ENCODE results near the gene FXN.

DNA sequence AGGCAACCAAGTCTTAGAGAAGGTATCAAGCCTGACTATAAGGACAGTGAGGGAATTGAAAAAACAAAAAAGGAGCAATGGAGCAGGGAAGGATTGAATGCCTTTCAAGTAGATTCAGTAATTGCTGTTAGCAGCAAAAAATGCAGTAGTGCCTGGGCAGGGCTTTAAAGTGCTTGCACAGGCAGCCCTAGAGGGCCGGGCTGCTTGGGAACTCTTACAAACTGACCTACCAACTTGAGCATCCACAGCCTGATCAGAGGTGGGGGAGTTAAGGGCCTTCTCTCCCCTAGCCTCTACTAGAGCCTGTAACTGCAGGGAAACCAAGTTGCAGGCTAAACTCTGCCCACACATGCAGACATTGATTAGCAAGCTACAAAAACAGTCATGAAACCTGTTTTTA is 19.4 kb downstream of the FXN start:
- TF ChIP-seq, protein P1, sequence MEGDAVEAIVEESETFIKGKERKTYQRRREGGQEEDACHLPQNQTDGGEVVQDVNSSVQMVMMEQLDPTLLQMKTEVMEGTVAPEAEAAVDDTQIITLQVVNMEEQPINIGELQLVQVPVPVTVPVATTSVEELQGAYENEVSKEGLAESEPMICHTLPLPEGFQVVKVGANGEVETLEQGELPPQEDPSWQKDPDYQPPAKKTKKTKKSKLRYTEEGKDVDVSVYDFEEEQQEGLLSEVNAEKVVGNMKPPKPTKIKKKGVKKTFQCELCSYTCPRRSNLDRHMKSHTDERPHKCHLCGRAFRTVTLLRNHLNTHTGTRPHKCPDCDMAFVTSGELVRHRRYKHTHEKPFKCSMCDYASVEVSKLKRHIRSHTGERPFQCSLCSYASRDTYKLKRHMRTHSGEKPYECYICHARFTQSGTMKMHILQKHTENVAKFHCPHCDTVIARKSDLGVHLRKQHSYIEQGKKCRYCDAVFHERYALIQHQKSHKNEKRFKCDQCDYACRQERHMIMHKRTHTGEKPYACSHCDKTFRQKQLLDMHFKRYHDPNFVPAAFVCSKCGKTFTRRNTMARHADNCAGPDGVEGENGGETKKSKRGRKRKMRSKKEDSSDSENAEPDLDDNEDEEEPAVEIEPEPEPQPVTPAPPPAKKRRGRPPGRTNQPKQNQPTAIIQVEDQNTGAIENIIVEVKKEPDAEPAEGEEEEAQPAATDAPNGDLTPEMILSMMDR (IDR thresholded peaks at IDR 0.05), result no peak
- TF ChIP-seq POLR2AphosphoS5 (IDR thresholded peaks at IDR 0.05) (no peak), POLR2A (IDR thresholded peaks at IDR 0.05) (no peak)
